NCI-H82 treated with DMSO at 0.1 percent for 48 hours (cell line): Measurements from ENCODE around the gene GSAP.

Experiments
- DNase-seq: peaks from one replicate; lab custom pipeline; 2025; ENCODE audit not compliant: unreplicated experiment; lab: John Stamatoyannopoulos, UW

Gene GSAP

DNA sequence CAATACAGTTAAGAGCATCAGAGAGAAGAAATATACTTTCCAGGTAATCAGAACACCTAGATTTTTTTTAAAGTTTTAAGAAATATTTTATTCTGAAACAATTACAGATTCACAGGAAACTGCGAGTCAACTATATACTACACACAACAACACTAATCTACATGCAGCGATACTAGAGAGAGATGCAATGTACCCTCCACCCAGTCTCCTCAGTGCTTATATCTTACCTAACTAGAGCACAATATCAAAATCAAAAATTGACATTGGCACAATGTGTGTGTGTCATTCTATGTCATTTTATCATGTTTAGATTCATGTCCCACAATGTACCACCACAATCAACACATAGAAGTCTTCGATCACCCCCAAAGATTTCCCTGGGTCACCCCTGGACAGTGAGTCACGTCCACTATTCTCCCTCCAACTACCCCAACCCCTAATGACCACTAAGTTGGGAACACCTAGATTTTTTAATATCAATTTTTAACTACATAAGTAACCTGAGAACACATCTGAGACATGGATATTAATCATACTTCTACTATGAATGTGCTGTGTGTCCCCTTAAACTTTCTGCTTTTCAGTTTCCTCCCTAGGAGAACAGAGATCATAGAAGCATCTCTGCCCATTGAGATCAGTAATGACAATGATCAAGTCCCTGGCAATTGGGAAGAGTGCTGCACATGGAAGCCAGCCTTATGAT is 86.5 kb downstream of the GSAP start:
- no peak for DNase-seq

- DNase-seq = no peak
These were observed 87.5 kb downstream of the GSAP start for GRCh38 chr7:77328669-77329068.

DNA sequence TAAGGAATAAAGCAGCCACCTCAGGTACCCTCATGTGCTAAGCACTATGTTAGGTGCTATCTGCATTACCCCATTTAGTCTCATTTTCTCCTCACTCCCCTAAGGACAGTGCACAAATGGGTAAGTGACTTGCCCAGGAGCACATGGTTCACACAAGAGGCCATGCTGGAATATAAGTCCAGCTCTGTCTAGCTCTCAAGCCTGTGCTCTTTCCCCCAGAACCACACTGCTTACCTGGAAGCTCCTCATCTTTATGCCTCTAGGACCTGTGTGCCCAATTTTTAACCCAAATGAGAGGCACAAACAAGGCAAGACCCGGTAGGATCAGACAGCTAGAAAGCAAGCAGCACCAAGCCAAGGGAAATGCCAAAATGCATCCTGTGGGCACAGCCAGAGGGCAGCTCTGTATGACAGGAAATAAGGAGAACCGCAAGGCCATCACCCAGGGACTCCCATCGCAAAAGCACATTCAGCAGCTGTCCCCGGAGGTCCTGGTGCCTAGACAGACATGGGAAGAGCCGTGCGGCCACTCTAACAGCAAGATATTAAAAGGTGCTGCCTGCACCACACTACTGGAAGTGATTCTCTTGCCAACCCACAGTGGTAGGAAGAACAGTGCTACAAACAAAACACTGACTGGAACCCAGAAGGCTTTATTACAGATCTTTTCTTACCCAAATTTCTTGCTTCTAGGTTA is 88.1 kb downstream of the GSAP start:
- no peak for DNase-seq

DNA sequence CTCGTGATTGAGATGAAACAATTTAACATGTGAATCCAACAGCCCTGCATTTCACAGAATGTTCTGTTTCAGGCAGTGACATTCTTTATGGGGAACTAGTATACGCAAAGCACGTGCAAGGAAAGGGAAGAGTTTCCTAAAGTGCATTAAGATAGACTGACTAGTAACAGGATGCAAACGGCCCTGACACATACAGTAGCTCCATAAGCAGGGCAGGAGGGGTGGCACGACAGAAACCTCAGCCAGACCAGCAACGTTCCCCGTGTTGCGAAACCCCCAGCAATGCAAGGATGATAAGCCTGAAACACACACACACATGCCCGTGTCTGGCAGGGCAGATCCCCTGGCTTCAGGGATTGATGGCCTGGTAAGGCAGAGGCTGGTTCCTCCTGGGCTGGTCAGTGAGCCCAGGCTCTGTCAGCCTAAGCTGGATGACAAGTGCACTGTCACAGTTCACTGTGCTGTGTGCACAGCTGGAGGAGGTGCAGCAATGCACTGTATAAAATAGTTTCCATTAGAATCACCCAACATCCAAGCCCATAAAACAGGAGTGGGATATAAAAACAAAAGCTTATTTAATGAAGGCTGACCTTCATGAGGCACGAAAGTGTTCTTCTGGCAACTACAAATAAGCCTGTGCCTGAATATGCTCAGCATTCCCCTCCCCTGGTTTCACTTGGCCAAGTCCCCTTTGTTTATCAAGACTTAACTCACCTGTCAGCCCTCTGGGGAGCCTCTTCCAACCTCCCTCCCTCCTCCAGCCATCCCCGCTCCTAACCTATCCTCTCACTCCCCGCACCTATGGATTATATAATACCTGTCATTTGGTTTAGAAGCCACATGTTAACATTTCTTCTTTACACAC is 88.8 kb downstream of the GSAP start:
- no peak for DNase-seq

DNA sequence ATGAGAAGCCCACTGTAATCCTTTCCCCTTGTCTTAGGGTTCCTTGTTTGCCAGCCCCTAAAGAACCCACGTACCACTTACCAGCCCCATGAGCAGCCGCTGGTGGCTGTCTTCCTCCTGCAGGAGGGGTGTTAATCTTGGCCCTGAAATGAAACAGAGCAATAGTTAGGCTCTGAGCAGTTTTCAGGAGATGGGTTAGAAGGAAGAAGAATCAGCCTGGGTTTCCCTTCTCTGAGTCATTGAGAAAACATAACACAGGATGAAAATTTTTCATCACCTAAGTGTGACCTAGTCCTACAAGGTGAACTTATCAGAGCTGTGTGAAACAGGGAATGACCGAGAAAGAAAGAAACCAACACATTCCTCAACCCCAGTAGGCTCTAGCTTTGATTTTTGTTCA is 90.0 kb downstream of the GSAP start:
- DNase-seq = no peak

- DNase-seq = no peak
These were observed 94.8 kb downstream of the GSAP start for GRCh38 chr7:77321300-77321699.

- no peak for DNase-seq
These were observed 95.4 kb downstream of the GSAP start for GRCh38 chr7:77320714-77321113.

GRCh38 chr7:77320137-77320536 is 96.0 kb downstream of the GSAP start:
- peak; percentile 47 for DNase-seq

DNA sequence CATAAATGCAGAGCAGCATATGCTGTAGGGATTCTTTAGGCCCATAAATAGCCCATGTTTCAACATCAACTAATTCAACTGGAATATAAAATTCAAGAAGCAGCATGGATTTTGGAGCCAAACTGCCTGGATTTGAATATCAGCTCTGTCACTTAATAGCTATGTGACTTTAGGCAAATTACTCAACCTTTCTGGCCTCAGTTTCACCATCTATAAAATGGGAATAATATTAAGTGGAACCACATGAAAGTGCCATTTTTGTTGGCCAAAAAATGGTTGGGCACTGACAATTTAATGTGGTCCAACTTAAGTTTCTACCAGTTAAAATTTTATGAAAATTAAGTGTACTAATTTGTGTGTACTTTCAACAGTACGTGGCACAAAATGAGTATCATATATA is 98.1 kb downstream of the GSAP start:
- DNase-seq = no peak

GRCh38 chr7:77316219-77316978 is 99.8 kb downstream of the GSAP start:
- DNase-seq = no peak

DNA sequence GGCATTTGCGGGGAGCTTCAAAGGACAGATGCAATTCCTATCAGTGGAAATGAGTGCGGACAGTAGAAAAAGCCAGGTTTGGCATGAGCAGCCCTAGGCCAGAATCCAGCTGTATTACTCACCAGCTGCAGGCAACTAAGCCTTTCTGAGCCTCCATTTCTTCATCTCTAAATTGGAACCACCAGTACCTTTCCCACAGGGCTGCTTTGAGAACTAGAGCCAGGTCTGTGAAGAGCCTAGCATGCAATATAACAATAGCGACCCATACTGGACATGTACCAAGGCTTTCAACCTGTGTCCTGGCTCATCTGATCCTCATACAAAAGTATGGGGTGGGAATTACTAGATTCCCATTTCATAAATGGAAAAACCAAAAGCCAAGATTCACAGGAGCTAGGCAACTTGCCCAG is 101.0 kb downstream of the GSAP start:
- DNase-seq = no peak

- DNase-seq = no peak
These were observed 102.2 kb downstream of the GSAP start for GRCh38 chr7:77313876-77314480.

GRCh38 chr7:77313085-77313484 is 103.1 kb downstream of the GSAP start:
- no peak for DNase-seq

DNA sequence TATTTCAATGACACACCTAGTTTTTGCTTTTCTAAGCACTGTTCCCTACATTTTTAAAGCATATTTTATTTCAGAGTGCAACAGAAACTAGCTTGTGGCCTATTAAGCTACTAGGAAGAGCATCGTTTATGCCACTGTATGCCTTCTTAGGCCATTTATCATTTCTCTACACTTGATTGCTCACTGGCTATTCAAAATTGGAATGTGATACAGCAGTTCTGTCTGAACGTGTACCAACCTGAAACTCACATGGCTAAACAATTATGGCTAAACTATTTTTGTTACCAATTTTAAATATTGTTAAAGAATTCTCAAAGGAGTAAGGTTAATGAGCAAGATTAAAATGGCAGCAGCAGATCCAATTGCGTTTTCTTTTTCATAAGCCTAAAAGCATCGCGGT is 105.2 kb downstream of the GSAP start:
- no peak for DNase-seq

- DNase-seq = no peak
These were observed 106.4 kb downstream of the GSAP start for GRCh38 chr7:77309714-77310220.

GRCh38 chr7:77308792-77309191 is 107.4 kb downstream of the GSAP start:
- DNase-seq = no peak

DNA sequence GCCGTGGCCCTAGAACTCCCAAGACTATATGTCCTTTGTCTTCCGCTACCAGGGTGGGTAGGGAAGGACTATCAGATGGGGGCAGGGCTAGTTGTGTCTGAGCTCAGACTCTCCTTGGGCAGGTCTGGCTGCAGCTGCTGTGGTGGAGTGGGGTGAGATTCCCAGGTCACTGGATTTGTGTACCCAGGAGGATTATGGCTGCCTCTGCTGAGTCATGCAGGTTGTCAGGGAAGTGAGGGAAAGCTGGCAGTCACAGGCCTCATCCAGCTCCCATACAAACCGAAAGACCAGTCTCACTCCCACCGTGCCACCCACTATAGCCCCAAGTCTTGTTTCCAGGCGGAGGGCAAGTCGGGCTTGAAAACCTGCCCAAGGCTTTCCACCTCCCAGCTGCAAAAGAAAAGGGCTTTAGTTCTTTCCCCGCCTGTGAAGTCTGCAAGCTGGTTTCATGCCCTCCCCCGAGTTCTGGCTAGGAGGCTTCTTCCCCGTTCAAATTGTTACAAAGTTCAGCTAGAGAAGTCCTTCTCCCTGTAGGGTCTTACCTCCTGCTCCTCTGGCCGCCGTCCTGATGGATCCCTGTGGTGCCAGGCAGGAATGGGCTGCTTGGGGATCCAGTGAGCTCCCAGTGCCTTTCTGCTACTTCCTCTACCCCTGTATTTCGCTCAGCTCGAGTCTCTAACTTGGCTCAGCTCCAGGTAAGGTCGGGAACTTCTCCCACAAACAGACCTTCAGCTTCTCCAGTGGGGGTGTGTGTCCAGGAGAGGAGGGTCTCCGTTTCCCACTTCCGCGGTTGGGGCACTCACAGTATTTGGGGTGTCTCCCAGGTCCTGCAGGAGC is 109.7 kb downstream of the GSAP start:
- DNase-seq = no peak

- DNase-seq = no peak
These were observed 120.6 kb downstream of the GSAP start for GRCh38 chr7:77295549-77295948.

DNA sequence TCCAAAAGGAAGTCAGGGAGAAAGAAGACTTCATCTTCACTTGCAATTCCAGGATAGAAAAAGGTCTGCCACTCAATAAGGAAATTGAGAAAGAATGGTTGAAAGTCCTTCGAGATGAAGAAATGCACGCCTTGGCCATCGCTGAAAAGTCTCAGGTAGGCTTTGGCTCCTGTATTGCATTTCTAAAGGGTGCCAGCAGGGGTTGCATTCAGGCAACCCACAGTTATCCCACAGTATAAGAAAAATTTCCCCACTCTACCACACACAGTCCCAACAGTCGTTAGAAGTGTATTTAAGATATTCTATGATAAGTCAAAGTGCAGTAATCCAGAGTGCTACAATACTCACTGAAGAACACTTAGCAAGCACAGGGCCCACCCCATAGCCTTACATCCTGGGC is 123.1 kb downstream of the GSAP start:
- no peak for DNase-seq

DNA sequence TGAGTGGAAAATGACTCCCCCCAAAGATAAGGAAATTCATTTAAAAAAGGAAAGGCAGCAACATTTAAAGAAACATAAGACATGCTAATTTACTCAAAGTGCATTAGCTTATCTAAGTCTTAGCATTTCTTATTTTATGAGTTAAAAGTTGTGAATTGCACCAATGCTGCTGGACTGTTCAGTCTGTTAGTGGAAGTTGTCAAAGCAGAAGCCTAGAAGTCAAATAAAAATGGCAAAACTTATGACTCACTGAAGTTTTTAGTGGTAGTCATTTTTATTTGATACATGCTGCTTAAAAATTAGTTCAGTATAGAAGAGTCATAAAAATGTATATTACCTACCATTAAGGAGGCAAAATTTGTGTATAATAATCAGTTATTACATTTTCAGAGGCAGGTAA is 125.7 kb downstream of the GSAP start:
- no peak for DNase-seq
